ENCODE data around the gene ACCS. TPM values are rescaled to one million over a fixed set of nuclear protein-coding genes. Genes with fewer than 3 reads are reported as not detected.

The ACCS gene
- total RNA-seq, 1 experiment from 2014 or later = 13.9 TPM

DNA sequence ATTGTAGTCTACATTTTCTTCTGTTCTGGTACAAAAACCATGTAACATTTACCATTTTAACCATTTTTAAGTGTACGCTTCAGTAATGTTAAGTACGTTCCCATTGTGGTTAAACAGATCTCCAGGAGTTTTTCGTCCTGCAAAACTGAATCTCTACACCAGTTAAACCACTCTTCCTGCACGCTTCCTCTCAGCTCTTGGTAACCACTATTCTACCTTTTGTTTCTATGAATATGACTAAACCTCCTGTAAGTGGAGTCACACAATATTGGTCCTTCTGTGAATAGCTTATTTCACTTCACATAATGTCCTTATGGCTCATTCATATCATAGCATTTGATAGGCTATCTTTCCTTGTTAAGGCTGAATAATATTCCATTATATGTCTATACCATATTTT lies 22.3 kb downstream of the ACCS start (continued):
- TF ChIP-seq, protein P1, sequence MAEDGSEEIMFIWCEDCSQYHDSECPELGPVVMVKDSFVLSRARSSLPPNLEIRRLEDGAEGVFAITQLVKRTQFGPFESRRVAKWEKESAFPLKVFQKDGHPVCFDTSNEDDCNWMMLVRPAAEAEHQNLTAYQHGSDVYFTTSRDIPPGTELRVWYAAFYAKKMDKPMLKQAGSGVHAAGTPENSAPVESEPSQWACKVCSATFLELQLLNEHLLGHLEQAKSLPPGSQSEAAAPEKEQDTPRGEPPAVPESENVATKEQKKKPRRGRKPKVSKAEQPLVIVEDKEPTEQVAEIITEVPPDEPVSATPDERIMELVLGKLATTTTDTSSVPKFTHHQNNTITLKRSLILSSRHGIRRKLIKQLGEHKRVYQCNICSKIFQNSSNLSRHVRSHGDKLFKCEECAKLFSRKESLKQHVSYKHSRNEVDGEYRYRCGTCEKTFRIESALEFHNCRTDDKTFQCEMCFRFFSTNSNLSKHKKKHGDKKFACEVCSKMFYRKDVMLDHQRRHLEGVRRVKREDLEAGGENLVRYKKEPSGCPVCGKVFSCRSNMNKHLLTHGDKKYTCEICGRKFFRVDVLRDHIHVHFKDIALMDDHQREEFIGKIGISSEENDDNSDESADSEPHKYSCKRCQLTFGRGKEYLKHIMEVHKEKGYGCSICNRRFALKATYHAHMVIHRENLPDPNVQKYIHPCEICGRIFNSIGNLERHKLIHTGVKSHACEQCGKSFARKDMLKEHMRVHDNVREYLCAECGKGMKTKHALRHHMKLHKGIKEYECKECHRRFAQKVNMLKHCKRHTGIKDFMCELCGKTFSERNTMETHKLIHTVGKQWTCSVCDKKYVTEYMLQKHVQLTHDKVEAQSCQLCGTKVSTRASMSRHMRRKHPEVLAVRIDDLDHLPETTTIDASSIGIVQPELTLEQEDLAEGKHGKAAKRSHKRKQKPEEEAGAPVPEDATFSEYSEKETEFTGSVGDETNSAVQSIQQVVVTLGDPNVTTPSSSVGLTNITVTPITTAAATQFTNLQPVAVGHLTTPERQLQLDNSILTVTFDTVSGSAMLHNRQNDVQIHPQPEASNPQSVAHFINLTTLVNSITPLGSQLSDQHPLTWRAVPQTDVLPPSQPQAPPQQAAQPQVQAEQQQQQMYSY (CRISPR knock-in tag; IDR thresholded peaks at IDR 0.05) = no peak
- TF ChIP-seq, protein P2, sequence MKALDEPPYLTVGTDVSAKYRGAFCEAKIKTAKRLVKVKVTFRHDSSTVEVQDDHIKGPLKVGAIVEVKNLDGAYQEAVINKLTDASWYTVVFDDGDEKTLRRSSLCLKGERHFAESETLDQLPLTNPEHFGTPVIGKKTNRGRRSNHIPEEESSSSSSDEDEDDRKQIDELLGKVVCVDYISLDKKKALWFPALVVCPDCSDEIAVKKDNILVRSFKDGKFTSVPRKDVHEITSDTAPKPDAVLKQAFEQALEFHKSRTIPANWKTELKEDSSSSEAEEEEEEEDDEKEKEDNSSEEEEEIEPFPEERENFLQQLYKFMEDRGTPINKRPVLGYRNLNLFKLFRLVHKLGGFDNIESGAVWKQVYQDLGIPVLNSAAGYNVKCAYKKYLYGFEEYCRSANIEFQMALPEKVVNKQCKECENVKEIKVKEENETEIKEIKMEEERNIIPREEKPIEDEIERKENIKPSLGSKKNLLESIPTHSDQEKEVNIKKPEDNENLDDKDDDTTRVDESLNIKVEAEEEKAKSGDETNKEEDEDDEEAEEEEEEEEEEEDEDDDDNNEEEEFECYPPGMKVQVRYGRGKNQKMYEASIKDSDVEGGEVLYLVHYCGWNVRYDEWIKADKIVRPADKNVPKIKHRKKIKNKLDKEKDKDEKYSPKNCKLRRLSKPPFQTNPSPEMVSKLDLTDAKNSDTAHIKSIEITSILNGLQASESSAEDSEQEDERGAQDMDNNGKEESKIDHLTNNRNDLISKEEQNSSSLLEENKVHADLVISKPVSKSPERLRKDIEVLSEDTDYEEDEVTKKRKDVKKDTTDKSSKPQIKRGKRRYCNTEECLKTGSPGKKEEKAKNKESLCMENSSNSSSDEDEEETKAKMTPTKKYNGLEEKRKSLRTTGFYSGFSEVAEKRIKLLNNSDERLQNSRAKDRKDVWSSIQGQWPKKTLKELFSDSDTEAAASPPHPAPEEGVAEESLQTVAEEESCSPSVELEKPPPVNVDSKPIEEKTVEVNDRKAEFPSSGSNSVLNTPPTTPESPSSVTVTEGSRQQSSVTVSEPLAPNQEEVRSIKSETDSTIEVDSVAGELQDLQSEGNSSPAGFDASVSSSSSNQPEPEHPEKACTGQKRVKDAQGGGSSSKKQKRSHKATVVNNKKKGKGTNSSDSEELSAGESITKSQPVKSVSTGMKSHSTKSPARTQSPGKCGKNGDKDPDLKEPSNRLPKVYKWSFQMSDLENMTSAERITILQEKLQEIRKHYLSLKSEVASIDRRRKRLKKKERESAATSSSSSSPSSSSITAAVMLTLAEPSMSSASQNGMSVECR (CRISPR knock-in tag; IDR thresholded peaks at IDR 0.05; ENCODE audit: borderline replicate concordance) = no peak
- TF ChIP-seq, protein P3, sequence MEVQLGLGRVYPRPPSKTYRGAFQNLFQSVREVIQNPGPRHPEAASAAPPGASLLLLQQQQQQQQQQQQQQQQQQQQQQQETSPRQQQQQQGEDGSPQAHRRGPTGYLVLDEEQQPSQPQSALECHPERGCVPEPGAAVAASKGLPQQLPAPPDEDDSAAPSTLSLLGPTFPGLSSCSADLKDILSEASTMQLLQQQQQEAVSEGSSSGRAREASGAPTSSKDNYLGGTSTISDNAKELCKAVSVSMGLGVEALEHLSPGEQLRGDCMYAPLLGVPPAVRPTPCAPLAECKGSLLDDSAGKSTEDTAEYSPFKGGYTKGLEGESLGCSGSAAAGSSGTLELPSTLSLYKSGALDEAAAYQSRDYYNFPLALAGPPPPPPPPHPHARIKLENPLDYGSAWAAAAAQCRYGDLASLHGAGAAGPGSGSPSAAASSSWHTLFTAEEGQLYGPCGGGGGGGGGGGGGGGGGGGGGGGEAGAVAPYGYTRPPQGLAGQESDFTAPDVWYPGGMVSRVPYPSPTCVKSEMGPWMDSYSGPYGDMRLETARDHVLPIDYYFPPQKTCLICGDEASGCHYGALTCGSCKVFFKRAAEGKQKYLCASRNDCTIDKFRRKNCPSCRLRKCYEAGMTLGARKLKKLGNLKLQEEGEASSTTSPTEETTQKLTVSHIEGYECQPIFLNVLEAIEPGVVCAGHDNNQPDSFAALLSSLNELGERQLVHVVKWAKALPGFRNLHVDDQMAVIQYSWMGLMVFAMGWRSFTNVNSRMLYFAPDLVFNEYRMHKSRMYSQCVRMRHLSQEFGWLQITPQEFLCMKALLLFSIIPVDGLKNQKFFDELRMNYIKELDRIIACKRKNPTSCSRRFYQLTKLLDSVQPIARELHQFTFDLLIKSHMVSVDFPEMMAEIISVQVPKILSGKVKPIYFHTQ (CRISPR knock-in tag; IDR thresholded peaks at IDR 0.05) = no peak
- no peak for TF ChIP-seq GRHL2 (CRISPR knock-in tag; IDR thresholded peaks at IDR 0.05; ENCODE audit: insufficient replicate concordance, severe bottlenecking)
- no peak for TF ChIP-seq ELF4 (CRISPR knock-in tag; IDR thresholded peaks at IDR 0.05; ENCODE audit: low read depth)
- no peak for TF ChIP-seq CREM (CRISPR knock-in tag; IDR thresholded peaks at IDR 0.05)
- TF ChIP-seq, protein P4, sequence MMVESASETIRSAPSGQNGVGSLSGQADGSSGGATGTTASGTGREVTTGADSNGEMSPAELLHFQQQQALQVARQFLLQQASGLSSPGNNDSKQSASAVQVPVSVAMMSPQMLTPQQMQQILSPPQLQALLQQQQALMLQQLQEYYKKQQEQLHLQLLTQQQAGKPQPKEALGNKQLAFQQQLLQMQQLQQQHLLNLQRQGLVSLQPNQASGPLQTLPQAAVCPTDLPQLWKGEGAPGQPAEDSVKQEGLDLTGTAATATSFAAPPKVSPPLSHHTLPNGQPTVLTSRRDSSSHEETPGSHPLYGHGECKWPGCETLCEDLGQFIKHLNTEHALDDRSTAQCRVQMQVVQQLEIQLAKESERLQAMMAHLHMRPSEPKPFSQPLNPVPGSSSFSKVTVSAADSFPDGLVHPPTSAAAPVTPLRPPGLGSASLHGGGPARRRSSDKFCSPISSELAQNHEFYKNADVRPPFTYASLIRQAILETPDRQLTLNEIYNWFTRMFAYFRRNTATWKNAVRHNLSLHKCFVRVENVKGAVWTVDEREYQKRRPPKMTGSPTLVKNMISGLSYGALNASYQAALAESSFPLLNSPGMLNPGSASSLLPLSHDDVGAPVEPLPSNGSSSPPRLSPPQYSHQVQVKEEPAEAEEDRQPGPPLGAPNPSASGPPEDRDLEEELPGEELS (CRISPR knock-in tag; IDR thresholded peaks at IDR 0.05) = no peak
- no peak for TF ChIP-seq NFATC4 (CRISPR knock-in tag; IDR thresholded peaks at IDR 0.05)
- TF ChIP-seq, protein P5, sequence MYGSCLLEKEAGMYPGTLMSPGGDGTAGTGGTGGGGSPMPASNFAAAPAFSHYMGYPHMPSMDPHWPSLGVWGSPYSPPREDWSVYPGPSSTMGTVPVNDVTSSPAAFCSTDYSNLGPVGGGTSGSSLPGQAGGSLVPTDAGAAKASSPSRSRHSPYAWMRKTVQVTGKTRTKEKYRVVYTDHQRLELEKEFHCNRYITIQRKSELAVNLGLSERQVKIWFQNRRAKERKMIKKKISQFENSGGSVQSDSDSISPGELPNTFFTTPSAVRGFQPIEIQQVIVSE (CRISPR knock-in tag; IDR thresholded peaks at IDR 0.05; ENCODE audit: borderline replicate concordance) = no peak
- TF ChIP-seq GABPB1 (CRISPR knock-in tag; IDR thresholded peaks at IDR 0.05) = no peak

DNA sequence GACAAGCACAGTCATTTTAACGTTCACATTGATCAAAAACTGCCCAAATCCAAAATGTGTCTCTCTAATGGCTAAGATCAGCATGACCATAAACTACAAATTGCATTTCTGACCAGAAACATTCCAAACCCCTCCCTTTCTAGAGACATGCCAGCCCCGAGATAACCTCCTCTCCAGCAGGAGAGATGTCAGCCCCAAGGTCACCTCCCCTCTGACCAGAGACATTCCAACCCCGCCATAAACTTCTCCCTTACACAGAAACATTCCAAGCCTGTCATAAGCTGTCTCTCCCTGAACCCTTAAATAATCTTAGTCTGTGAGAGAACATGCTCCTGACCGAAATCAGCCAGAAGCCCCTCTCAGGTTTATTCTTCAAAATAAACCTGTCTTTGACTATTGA lies 22.8 kb downstream of the ACCS start:
- TF ChIP-seq ESRRA (CRISPR knock-in tag; IDR thresholded peaks at IDR 0.05; ENCODE audit: borderline replicate concordance) (no peak), HMGA2 (CRISPR knock-in tag; IDR thresholded peaks at IDR 0.05) (no peak), NFE2L1 (CRISPR knock-in tag; IDR thresholded peaks at IDR 0.05) (no peak), ZBTB21 (CRISPR knock-in tag; IDR thresholded peaks at IDR 0.05; ENCODE audit: borderline replicate concordance) (no peak), GABPB1 (CRISPR knock-in tag; IDR thresholded peaks at IDR 0.05) (no peak), IRF2 (CRISPR knock-in tag; IDR thresholded peaks at IDR 0.05; ENCODE audit: borderline replicate concordance, low read depth) (no peak), NR3C1 (CRISPR knock-in tag; conservative IDR thresholded peaks at IDR 0.05; ENCODE audit: low read depth) (no peak), JUN (CRISPR knock-in tag; IDR thresholded peaks at IDR 0.05) (no peak), CBFB (CRISPR knock-in tag; IDR thresholded peaks at IDR 0.05; ENCODE audit: low read depth) (no peak), ZNF263 (CRISPR knock-in tag; IDR thresholded peaks at IDR 0.05; ENCODE audit: low read depth) (no peak), GTF2I (CRISPR knock-in tag; conservative IDR thresholded peaks at IDR 0.05) (no peak), TP53 (CRISPR knock-in tag; IDR thresholded peaks at IDR 0.05) (no peak), ZNF671 (CRISPR knock-in tag; IDR thresholded peaks at IDR 0.05) (no peak)
- TF ChIP-seq, protein P6, sequence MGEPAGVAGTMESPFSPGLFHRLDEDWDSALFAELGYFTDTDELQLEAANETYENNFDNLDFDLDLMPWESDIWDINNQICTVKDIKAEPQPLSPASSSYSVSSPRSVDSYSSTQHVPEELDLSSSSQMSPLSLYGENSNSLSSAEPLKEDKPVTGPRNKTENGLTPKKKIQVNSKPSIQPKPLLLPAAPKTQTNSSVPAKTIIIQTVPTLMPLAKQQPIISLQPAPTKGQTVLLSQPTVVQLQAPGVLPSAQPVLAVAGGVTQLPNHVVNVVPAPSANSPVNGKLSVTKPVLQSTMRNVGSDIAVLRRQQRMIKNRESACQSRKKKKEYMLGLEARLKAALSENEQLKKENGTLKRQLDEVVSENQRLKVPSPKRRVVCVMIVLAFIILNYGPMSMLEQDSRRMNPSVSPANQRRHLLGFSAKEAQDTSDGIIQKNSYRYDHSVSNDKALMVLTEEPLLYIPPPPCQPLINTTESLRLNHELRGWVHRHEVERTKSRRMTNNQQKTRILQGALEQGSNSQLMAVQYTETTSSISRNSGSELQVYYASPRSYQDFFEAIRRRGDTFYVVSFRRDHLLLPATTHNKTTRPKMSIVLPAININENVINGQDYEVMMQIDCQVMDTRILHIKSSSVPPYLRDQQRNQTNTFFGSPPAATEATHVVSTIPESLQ (CRISPR knock-in tag; IDR thresholded peaks at IDR 0.05) = no peak
- ATAC-seq = no peak
- DNase-seq (ENCODE audit: low spot score) = no peak
- H3K27ac Mint-ChIP-seq = no peak overlapping the region
- H3K36me3 Mint-ChIP-seq = peaks cover 20% of the 10 kb centered on the region
- ChIA-PET CTCF (no interaction called here), POLR2A (no interaction called here)
- H3K4me1 Mint-ChIP-seq = no peaks in the 10 kb centered on the region
- H3K9me3 Mint-ChIP-seq = peaks cover 40% of the 10 kb centered on the region
- H3K4me3 Mint-ChIP-seq = no peak overlapping the region
- peaks cover 18% of the 10 kb centered on the region for H3K27me3 Mint-ChIP-seq (ENCODE audit: low read depth)

Measured in WTC11 (cell line).